ENCODE data around the gene PRKAR2B.

Gene PRKAR2B

DNA sequence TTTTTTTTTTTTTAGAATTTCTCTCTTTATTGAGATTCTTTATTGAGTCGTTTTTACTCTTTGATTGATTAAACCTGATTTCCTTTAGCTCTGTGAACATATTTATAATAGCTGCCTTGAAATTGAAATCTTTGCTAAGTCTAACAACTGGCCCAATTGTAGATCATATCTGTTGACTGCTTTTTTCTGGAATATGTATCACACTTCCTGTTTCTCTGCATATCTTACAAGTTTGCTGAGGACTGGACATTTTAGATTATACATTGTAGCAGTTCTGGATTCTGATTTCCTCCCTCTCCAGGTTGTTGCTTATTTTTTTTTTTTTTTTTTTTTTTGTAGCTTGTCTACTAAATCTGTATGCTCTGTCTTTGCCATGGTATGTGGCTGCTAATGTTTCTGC, 56.3 kb downstream of the PRKAR2B start:
- no peak for TF ChIP-seq ZNF274 (IDR thresholded peaks at IDR 0.05; ENCODE audit: low read depth, low read length)
- H3K4me3 ChIP-seq (ENCODE audit: low read length) = no peak overlapping the region

DNA sequence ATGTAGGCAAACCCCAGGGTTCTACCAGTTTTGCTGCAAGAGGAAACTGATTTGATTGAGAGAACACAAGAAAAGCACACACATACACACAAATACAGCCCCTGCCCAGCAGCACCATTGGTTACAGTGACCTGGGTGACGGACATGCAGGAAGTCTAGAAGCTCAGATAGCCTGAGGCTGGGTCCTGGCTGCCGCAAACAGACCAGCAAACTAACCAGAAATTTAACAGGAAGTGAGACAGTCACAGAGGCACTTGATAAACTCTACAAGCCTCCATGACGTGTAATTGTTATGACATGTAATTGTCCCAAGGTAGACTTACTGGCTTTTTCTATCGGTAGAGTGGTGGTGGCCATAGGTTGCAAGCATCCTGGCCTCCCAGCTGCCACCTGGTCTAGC, 58.9 kb downstream of the PRKAR2B start:
- TF ChIP-seq ZNF274 (IDR thresholded peaks at IDR 0.05; ENCODE audit: low read depth, low read length) = no peak

DNA sequence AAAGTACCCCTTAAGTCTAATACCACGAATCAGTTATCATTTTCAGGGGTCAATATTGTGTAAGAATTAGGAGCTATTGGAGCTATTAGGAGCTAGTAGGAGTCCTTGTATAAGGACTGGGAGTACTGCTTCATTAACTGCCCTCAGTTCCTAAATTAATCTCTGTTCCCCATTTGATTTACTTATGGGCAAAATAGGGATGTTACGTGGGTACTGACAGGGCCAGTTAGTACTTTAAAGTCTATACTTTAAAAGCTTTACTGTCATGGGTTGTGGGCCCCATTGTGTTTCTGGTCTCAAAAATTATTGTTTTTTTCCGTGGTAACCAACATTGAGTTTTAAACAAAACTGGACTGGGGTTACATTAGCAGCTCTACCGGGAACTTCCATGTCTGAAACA, 60.3 kb downstream of the PRKAR2B start:
- TF ChIP-seq ZNF274 (IDR thresholded peaks at IDR 0.05; ENCODE audit: low read depth, low read length) = no peak
- H3K4me3 ChIP-seq (ENCODE audit: low read length) = no peak overlapping the region

More for the DNA sequence above, 58.9 kb downstream of the PRKAR2B start:
- no peak overlapping the region for H3K4me3 ChIP-seq (ENCODE audit: low read length)

DNA sequence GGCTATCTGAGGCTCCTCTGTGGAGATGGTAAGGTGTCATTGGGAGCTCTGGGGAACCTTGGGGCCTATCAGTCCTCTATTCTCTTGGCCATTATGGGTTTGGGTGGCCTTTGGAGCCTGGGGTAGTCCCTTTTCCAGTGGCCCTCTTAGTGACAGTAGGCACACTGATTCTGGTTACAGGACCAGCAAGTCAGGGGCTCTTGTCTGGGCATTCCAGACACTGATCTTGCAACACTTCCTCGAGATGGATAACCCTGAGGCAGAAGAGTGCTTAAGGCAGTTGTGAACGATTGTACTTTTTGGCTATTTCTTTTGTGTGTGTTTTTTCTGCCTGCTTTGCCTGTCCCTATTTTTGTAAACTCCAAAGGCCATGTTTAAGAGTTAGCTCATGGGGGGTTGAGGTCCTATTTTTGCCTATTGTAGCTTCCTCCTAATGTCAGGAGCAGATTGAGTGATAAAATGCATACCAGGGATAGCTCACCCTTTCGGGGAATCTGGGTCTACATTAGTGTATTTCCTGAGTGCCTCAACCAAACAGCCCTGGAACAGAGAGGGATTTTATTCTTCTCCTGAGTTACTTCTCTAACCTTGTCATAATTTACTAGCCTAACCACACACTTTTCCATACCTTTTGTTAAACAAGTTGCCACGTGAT, 61.2 kb downstream of the PRKAR2B start:
- H3K4me3 ChIP-seq (ENCODE audit: low read length) = no peak overlapping the region
- TF ChIP-seq ZNF274 (IDR thresholded peaks at IDR 0.05; ENCODE audit: low read depth, low read length) = no peak

DNA sequence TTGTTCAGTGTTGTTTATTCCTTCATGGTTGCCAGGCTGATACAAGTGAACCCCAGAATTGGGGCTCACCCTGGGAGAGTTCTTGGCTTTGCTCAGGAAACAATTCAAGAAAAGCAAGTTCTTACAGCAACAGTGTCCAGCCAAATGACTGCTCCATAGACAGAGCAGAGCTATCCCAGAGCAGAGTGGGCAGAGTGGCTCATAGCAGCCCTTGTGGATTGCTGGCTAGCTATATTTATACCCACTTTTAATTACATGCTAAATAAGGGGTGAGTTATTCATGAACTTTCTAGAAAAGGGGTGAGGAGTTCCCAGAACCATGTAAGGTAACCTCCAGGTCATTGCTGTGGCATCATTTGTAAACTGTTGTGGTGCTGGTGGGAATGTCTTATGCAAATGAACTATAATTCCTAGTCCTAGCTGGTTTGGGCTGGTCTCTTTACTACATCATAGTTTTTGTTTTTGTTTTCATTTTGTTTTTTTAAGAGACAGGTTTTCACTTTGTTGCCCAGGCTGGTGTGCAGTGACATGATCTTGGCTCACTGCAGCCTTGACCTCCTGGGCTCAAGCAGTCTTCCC, 64.4 kb downstream of the PRKAR2B start:
- H3K4me3 ChIP-seq (ENCODE audit: low read length) = no peak overlapping the region
- no peak for TF ChIP-seq ZNF274 (IDR thresholded peaks at IDR 0.05; ENCODE audit: low read depth, low read length)

DNA sequence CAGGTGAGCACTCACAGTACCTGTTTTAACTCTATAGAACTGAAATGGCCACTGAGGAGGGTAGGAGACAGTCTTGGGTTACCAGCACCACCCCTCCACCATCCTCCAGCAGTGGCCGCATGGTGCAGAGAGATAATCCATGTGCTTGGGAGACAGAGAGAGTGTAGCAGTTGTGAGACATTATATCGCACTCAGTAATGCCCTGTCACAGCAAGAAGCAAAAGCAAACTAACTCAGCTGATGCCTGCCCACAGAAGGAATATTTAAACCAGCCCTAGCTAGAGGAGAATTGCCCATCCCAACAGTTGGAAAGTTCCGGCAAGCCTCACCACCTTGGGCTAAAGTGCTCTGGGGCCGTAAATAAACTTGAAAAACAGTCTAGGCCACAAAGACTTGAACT, 65.5 kb downstream of the PRKAR2B start:
- TF ChIP-seq ZNF274 (IDR thresholded peaks at IDR 0.05; ENCODE audit: low read depth, low read length) = no peak
- no peak overlapping the region for H3K4me3 ChIP-seq (ENCODE audit: low read length)

DNA sequence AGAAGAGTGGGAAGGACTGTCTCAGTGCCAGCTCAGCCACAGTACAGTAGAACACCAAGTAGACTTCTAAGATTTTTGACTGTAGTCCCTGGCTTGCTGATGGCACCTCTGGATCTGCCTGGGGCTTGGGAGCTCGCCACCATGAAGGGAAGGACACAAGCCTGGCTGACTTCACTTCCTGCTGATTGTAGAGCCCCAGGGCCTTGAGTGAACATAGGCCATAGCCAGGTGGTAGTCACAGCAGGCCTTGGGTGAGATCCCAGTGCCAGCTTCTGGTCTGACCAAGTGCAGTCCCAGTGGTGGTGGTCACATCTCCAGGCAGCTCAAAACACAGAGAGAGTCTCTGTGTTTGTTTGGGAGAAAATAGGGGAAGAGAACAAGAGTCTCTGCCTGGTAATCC, 66.7 kb downstream of the PRKAR2B start:
- TF ChIP-seq ZNF274 (IDR thresholded peaks at IDR 0.05; ENCODE audit: low read depth, low read length) = no peak
- H3K4me3 ChIP-seq (ENCODE audit: low read length) = no peak overlapping the region

DNA sequence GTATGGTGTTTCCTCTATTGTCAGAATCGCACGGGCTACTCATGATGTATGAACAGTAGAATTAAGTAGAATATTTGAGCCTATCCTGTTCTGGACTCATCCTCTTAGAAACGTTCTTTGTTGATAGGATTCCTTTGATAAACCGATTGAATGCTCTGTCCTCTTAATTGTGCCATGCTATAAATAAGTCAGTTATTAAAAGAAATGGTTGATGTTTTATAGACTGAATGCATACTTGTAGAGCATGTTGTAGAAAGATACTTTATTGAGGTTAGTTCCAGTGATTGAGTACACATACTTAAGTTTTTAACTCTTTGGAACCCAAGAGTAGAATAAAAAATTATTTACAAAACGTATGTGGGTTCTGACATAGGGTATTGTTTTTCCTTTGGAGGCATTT, 69.4 kb downstream of the PRKAR2B start:
- H3K4me3 ChIP-seq (ENCODE audit: low read length) = no peak overlapping the region
- no peak for TF ChIP-seq ZNF274 (IDR thresholded peaks at IDR 0.05; ENCODE audit: low read depth, low read length)

DNA sequence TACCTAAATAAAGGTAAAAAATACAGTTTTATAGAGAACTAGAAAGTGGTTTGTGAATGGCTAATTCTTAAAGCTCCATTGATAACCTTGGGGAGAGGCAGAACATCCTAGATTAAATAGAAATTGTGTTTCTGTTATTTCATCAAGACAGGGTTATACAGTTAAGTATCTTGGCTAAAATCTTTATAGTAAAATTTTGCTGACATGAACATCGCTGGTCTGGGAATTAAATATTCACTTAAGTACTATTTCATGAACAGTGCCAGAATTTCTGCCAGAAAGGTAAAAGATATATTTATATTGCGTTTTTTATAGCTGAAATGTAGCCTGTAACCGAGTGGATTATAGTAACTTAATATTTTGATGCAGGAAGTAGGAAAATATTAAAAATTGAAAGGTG, 70.6 kb downstream of the PRKAR2B start:
- no peak overlapping the region for H3K4me3 ChIP-seq (ENCODE audit: low read length)
- TF ChIP-seq ZNF274 (IDR thresholded peaks at IDR 0.05; ENCODE audit: low read depth, low read length) = no peak

DNA sequence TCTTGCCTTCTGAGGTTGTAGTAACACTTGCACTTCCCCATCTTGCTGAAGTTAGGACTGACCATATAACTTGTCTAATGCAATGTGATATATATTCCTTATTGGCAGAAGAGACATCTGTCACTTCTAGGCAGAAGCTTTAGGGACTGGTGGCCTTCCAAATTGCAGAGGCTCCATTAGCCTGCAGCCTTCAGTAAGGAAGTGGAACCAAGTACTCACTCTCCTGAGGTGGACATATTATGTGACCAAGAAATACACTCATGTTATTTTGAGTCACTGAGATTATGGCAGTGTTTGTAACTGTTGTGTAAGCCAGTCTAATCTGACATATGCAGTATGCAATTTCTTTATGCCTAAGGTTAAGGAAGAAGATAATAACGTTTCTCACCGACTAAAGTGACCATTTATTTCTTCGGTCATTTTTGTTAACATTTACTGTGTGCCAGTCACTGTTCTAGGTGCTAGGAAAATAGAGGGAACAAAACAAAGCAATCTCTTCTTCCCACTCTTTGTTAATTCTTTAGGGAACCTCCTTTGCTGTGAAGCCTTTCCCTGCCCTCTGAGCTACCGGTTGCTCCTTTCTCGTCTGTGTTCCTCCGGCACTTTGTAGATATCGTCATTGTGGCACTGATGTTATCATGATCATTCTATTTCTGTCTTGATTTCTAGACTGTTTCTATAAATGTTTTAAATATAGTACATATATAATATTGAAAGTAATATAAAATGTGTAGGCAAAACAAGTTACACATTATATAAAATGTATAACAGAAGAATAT, 71.4 kb downstream of the PRKAR2B start:
- no peak overlapping the region for H3K4me3 ChIP-seq (ENCODE audit: low read length)
- TF ChIP-seq ZNF274 (IDR thresholded peaks at IDR 0.05; ENCODE audit: low read depth, low read length) = no peak

DNA sequence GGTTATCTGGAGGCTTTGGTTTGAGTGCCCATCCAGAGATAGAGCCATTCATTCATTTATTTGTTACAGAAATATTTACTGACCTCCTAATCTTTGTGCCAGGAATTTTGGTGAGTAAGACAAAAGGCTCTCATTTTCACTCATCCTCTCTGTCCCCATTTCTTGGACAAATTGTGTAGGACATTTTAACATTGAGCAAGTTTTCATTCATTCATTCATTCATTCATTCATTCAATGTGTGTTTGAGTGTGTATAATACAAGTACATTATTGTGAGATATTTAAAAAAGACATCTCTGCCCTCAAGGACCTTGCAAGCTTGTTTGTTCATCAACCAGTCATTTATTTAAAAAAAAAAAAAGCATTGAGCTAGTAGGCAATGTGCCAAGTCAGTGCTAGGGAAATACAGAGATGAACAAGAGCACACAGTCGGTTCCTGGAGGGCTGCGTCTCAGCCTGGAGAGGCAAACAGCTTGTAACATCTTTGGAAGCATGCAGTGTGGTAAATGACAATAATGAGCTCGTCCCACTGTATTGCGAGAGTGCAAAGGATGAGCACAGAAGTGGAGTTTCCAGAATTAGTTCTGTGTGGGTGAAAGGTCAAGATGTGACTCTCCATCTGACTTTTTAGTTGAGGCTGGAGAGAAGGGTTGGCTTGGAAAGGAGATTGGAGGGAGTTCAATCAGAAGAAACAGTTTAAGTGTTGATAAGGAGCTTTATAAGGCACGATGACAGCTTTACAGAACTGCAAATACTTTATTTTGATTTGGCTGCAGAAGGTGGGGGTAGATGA, 73.8 kb downstream of the PRKAR2B start:
- TF ChIP-seq ZNF274 (IDR thresholded peaks at IDR 0.05; ENCODE audit: low read depth, low read length) = no peak
- H3K4me3 ChIP-seq (ENCODE audit: low read length) = no peak overlapping the region

DNA sequence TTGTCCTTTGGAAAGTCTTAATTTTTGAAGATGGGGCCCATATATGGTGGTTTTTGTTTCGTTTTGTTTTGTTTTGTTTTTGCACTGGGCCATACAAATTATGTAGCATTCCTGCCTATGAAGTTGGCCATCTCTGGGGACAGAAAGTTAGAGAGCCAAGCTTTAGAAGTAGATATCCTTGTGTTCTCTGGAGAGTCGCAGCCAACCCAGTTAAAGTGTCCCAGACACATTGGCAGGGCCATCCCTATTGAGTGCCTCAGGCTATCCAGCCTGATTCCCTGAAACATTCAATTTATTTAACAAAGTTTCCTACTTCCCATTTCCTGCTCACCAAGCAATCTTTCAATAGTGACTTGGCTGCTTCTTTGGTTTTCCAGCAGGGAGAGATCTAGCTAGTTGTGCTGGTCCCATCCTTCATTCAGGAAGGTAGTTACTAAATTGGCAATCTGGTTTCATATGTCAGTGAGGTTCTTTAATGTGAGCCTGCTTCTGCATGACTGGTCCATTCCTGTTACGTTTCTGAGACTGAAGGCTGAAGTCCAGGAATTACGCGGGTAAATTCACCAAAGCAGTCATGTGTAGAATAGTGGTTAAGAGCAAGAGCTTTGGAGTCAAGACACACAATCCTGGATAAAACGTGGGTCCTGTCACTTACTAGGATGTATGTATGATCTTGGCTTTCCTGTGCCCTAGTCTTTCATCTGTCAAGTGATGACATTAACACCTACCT, 75.0 kb downstream of the PRKAR2B start:
- no peak for TF ChIP-seq ZNF274 (IDR thresholded peaks at IDR 0.05; ENCODE audit: low read depth, low read length)
- no peak overlapping the region for H3K4me3 ChIP-seq (ENCODE audit: low read length)

DNA sequence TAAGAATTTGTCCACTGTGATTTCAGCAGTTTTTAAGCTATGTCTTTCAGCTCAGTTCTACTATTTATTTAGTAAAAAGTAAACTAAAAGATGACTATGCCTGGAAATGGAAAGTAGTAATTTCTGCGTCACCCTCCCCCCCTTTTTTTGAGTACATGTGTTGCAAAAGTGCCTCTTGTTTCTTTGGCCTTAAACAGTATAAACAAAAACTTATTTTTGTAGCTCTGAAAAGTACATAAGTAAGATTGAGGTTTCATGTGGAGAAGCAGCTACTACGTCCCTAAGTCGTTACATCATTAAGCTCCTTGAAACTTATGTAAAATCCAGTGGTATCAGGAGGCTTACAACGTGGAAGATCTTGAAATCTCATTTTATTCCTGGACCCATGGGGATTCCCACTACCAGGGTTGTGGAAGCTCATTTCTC, 78.0 kb downstream of the PRKAR2B start:
- no peak overlapping the region for H3K4me3 ChIP-seq (ENCODE audit: low read length)
- TF ChIP-seq ZNF274 (IDR thresholded peaks at IDR 0.05; ENCODE audit: low read depth, low read length) = no peak

DNA sequence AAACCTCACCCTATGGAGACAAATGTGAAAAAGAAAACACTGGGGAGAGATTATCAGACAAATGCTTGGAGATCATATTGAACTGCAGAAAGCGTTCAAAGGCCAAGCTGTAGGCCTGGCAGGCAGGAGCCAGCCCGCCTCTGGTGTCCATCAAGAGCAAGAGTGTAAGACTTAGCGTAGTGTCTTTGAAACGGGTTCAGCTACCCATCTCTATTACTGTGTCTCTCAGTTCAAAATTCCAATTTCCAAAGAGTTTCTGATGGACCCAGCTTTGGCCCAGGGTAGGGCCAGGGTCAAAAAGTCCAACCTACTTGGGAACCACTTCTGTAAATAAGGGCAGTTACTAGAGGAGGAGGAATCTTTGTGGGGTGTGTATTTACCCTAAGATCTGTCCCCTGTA, 78.9 kb downstream of the PRKAR2B start:
- no peak for TF ChIP-seq ZNF274 (IDR thresholded peaks at IDR 0.05; ENCODE audit: low read depth, low read length)
- H3K4me3 ChIP-seq (ENCODE audit: low read length) = no peak overlapping the region

All from GM08714 (cell line).